ENCODE data around the gene ANKRD13B.

DNA sequence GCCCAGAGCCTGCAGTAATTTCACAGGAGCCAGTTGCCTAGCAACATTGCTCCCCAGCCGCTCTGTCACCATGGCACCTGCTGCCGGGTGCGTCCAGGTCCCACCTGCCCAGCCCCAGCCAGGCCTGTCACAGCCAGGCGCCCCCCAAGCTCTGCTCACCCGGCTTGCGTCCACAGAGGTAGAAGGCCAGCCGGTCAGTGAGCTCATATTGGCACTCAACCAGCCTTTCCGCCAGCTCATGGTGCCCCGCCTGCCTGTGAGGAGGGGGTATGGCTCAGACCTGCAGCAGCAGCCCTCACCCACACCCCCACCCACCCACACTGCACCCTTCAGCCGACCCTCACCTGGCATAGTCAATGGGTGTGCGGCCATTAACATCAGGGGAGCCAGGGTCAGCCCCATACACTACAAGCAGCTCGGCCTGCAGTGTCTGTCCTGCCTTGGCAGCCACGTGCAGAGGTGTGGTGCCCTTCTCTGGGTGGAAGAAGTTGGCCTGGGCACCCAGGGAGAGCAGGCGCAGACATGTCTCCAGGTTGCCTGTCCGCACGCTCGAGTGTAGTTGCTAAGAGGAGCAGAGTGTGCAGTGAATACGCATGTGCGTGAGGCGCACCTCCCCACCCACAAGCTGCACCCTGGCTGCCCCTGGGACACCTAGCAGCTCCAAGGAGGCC is 11.2 kb upstream of the ANKRD13B start:
- TF ChIP-seq ZKSCAN5 (CRISPR knock-in tag; IDR thresholded peaks at IDR 0.05) (no peak), KAT8 (CRISPR knock-in tag; IDR thresholded peaks at IDR 0.05) (no peak), BHLHE40 (IDR thresholded peaks at IDR 0.05; ENCODE audit: low read length) (no peak), HOXA5 (CRISPR knock-in tag; IDR thresholded peaks at IDR 0.05) (no peak)

Data from HepG2 (cell line).